Fibroblast of lung (primary cell): ENCODE measurements around the gene WWC2.

Experiments used
- CTCF ChIP-seq, 2 donors: IDR thresholded peaks in 1 of 2; conservative IDR thresholded peaks in 1 of 2; 1 replicate in 1 of 2; 2 replicates in 1 of 2; pipeline ENCODE4 v1.5.1; 2011 to 2012; ENCODE audit warnings: low read length in 2 of 2, control low read depth in 1 of 2, inconsistent platforms in 1 of 2, low read depth in 1 of 2, mild to moderate bottlenecking in 1 of 2
- EZH2 ChIP-seq: IDR thresholded peaks from 2 replicates; pipeline ENCODE4 v1.5.1; 2012; ENCODE audit warnings: low read length, control low read depth, mild to moderate bottlenecking; ENCODE audit errors: missing control alignments

GRCh38 chr4:183173580-183174526 lies 74.8 kb downstream of the WWC2 start:
- TF ChIP-seq CTCF (conservative IDR thresholded peaks at IDR 0.05 in 1 of 2, IDR thresholded peaks at IDR 0.05 in 1 of 2; ENCODE audit: low read depth in 1 of 2, low read length in 2 of 2) (no peak), EZH2 (no peak)
